H9 (cell line): ENCODE data around the gene EID1. TPM values are rescaled to one million over a fixed set of nuclear protein-coding genes. Genes with fewer than 3 reads are reported as not detected.
A peak's percentile ranks its signal among the peaks of the same experiment; 100 is the strongest.

Source experiments
- DNase-seq: peaks from one replicate; pipeline ENCODE4 v3.0.0-alpha.2; 2017
- H2AFZ ChIP-seq: one replicate; pipeline ENCODE4 v1.6.1; 2013; ENCODE audit warnings: mild to moderate bottlenecking, low read length, control low read depth, moderate library complexity
- H2AK5ac ChIP-seq: 2 replicates; pipeline ENCODE4 v1.6.1; 2013; ENCODE audit warnings: low read length, control low read depth, mixed read lengths; ENCODE audit not compliant: insufficient read length
- H2BK120ac ChIP-seq: one replicate; pipeline ENCODE4 v1.6.1; 2013; ENCODE audit warnings: low read depth, mild to moderate bottlenecking, low read length, control low read depth, inconsistent platforms; ENCODE audit not compliant: poor library complexity, severe bottlenecking
- H2BK12ac ChIP-seq: 2 replicates; pipeline ENCODE4 v1.6.1; 2013; ENCODE audit warnings: low read length, control low read depth, mixed read lengths, low read depth; ENCODE audit not compliant: insufficient read length
- H2BK15ac ChIP-seq: 2 replicates; pipeline ENCODE4 v1.6.1; 2013; ENCODE audit warnings: low read depth, low read length, control low read depth
- H2BK20ac ChIP-seq: one replicate; pipeline ENCODE4 v1.6.1; 2013; ENCODE audit warnings: low read depth, mild to moderate bottlenecking, low read length, control low read depth, inconsistent platforms; ENCODE audit not compliant: poor library complexity, severe bottlenecking
- H2BK5ac ChIP-seq: 2 replicates; pipeline ENCODE4 v1.6.1; 2013; ENCODE audit warnings: low read length, control low read depth, mixed read lengths; ENCODE audit not compliant: insufficient read length
- H3K14ac ChIP-seq: 2 replicates; pipeline ENCODE4 v1.6.1; 2013; ENCODE audit warnings: low read length, control low read depth; ENCODE audit not compliant: insufficient read depth
- H3K18ac ChIP-seq: 2 replicates; pipeline ENCODE4 v1.6.1; 2013; ENCODE audit warnings: low read depth, mild to moderate bottlenecking, mixed read lengths, low read length, control low read depth; ENCODE audit not compliant: insufficient read length
- H3K23ac ChIP-seq: 2 replicates; pipeline ENCODE4 v1.6.1; 2013; ENCODE audit warnings: low read length, control low read depth, mixed read lengths, low read depth; ENCODE audit not compliant: insufficient read length
- H3K23me2 ChIP-seq: 2 replicates; pipeline ENCODE4 v1.6.1; 2013; ENCODE audit warnings: low read depth, mild to moderate bottlenecking, mixed read lengths, low read length, control low read depth; ENCODE audit not compliant: insufficient read length, poor library complexity, severe bottlenecking
- H3K27ac ChIP-seq: 2 replicates; pipeline ENCODE4 v1.5.1; 2013; ENCODE audit warnings: low read length, control low read depth, mixed read lengths, low read depth; ENCODE audit not compliant: insufficient read length
- H3K27me3 ChIP-seq: 2 replicates; pipeline ENCODE4 v1.6.1; 2013; ENCODE audit warnings: low read length, control low read depth, inconsistent platforms; ENCODE audit not compliant: insufficient read depth
- H3K4ac ChIP-seq: 2 replicates; pipeline ENCODE4 v1.6.1; 2013; ENCODE audit warnings: low read depth, mild to moderate bottlenecking, control low read depth, inconsistent platforms, low read length, moderate library complexity
- H3K4me1 ChIP-seq: 2 replicates; pipeline ENCODE4 v1.6.1; 2013; ENCODE audit warnings: low read length, control low read depth, inconsistent platforms; ENCODE audit not compliant: insufficient read depth
- H3K4me2 ChIP-seq: 2 replicates; pipeline ENCODE4 v1.6.1; 2013; ENCODE audit warnings: low read length, control low read depth, mixed read lengths; ENCODE audit not compliant: insufficient read length, insufficient read depth
- H3K56ac ChIP-seq: 2 replicates; pipeline ENCODE4 v1.6.1; 2013; ENCODE audit warnings: low read depth, mild to moderate bottlenecking, mixed read lengths, low read length, control low read depth; ENCODE audit not compliant: insufficient read length
- H3K79me1 ChIP-seq: 2 replicates; pipeline ENCODE4 v1.6.1; 2013; ENCODE audit warnings: low read depth, mild to moderate bottlenecking, moderate library complexity, low read length, control low read depth, inconsistent platforms; ENCODE audit not compliant: insufficient read depth, poor library complexity, severe bottlenecking
- H3K79me2 ChIP-seq: 2 replicates; pipeline ENCODE4 v1.6.1; 2013; ENCODE audit warnings: low read length, control low read depth, inconsistent platforms; ENCODE audit not compliant: insufficient read depth
- H3K9ac ChIP-seq: 2 replicates; pipeline ENCODE4 v1.6.1; 2013; ENCODE audit warnings: low read length, control low read depth, mixed read lengths; ENCODE audit not compliant: insufficient read length; ENCODE audit errors: extremely low read depth
- H3K9me3 ChIP-seq: one replicate; pipeline ENCODE4 v1.6.1; 2013; ENCODE audit warnings: low read depth, low read length, inconsistent platforms; ENCODE audit not compliant: control insufficient read depth
- H3T11ph ChIP-seq: one replicate; pipeline ENCODE4 v1.6.1; 2013; ENCODE audit warnings: mild to moderate bottlenecking, low read length, control low read depth, inconsistent platforms
- H4K20me1 ChIP-seq: one replicate; pipeline ENCODE4 v1.6.1; 2013; ENCODE audit not compliant: control insufficient read depth, insufficient read length, insufficient read depth
- H4K5ac ChIP-seq: 2 replicates; pipeline ENCODE4 v1.6.1; 2013; ENCODE audit warnings: low read depth, mild to moderate bottlenecking, mixed read lengths, low read length, control low read depth; ENCODE audit not compliant: insufficient read length
- H4K8ac ChIP-seq: replicated peaks from 2 replicates; pipeline ENCODE4 v1.6.1; 2013; ENCODE audit warnings: low read length, control low read depth, mixed read lengths, low read depth; ENCODE audit not compliant: insufficient read length
- H4K91ac ChIP-seq: 2 replicates; pipeline ENCODE4 v1.6.1; 2013; ENCODE audit warnings: low read depth, mild to moderate bottlenecking, moderate library complexity, mixed read lengths, low read length, control low read depth; ENCODE audit not compliant: insufficient read length
- H3K27ac Mint-ChIP-seq, 3 experiments: 2 replicates in 2 of 3; 3 replicates in 1 of 3; pipeline ENCODE4 v1.8.0; 2020 to 2021; ENCODE audit warnings: mixed read lengths in 3 of 3, mild to moderate bottlenecking in 1 of 3, moderate library complexity in 1 of 3
- H3K27me3 Mint-ChIP-seq: 2 replicates; pipeline ENCODE4 v1.8.0; 2021; ENCODE audit warnings: low read depth, mild to moderate bottlenecking, moderate library complexity, mixed read lengths
- H3K36me3 Mint-ChIP-seq, 3 experiments: 2 replicates in 2 of 3; 3 replicates in 1 of 3; pipeline ENCODE4 v1.8.0; 2020 to 2021; ENCODE audit warnings: low read depth in 3 of 3, mixed read lengths in 3 of 3; ENCODE audit not compliant: insufficient read depth in 1 of 3
- H3K4me1 Mint-ChIP-seq, 2 experiments: 2 replicates each; pipeline ENCODE4 v1.8.0; 2020; ENCODE audit warnings: mixed read lengths in 2 of 2
- H3K4me3 Mint-ChIP-seq, 2 experiments: 2 replicates in 1 of 2; 3 replicates in 1 of 2; pipeline ENCODE4 v1.8.0; 2020 to 2021; ENCODE audit warnings: mild to moderate bottlenecking in 2 of 2, mixed read lengths in 2 of 2, moderate library complexity in 1 of 2
- H3K9me3 Mint-ChIP-seq, 2 experiments: 2 replicates in 1 of 2; 3 replicates in 1 of 2; pipeline ENCODE4 v1.8.0; 2020; ENCODE audit warnings: mild to moderate bottlenecking in 2 of 2, mixed read lengths in 2 of 2, moderate library complexity in 1 of 2
- CTCF ChIP-seq: fragments of 200-600 bp; sonication (generic); conservative IDR thresholded peaks from 3 replicates; pipeline ENCODE4 v1.8.0; 2021; ENCODE audit warnings: antibody characterized with exemption, mild to moderate bottlenecking
- WGBS: extraction: QIAGEN DNeasy Blood & Tissue Kit; methylation state at CpG from one replicate; pipeline ENCODE4 v1.1.7; 2013; ENCODE audit warnings: missing lambda C conversion rate, low lambda C conversion rate, mixed read lengths; ENCODE audit not compliant: insufficient read length; ENCODE audit errors: extremely low coverage; 5-methylcytosine and 5-hydroxymethylcytosine counted together
- total RNA-seq: library from RNA; stranded (reverse); gene quantifications from 2 replicates; pipeline ENCODE4 v1.2.1, GENCODE V29; 2021

Gene EID1
- total RNA-seq, 1 experiment from 2014 or later = 113 TPM

- Mint-ChIP-seq H3K27me3 (no peaks in the 10 kb centered on the region), H3K36me3 (no peaks in the 10 kb centered on the region; a peak in 2 of 7 replicates), H3K9me3 (no peaks in the 10 kb centered on the region), H3K4me1 (peaks cover 14 to 16% of the 10 kb centered on the region in 2 experiments), H3K27ac (no peak overlapping the region; a peak in 1 of 7 replicates), H3K4me3 (no peak overlapping the region)
- no CpG with 5 or more reads among the region's 3 CpGs for whole genome bisulfite sequencing
- no peaks in the 10 kb centered on the region for H3K79me1 ChIP-seq
- H4K20me1 ChIP-seq = no peaks in the 10 kb centered on the region
- H2AK5ac ChIP-seq = no peak overlapping the region
- no peaks in the 10 kb centered on the region for H3K23me2 ChIP-seq
- no peak overlapping the region for H4K8ac ChIP-seq
- H3K27ac ChIP-seq = no peak overlapping the region
- H3K9me3 ChIP-seq = no peaks in the 10 kb centered on the region
- H3K27me3 ChIP-seq = no peaks in the 10 kb centered on the region
- H3K9ac ChIP-seq = no peak overlapping the region
- no peak overlapping the region for H2BK5ac ChIP-seq
- no peak overlapping the region for H2BK120ac ChIP-seq
- no peak overlapping the region for H3K4ac ChIP-seq
- H4K5ac ChIP-seq = no peak overlapping the region
- H3K56ac ChIP-seq = no peak overlapping the region
- H2BK12ac ChIP-seq = no peak overlapping the region
- no peak overlapping the region for H3K14ac ChIP-seq
- H4K91ac ChIP-seq = no peak overlapping the region
- H2BK20ac ChIP-seq = no peak overlapping the region
- H2AFZ ChIP-seq = no peak overlapping the region
- DNase-seq = peak; percentile 33
- no peak overlapping the region for H2BK15ac ChIP-seq
- H3K79me2 ChIP-seq = no peaks in the 10 kb centered on the region
- TF ChIP-seq CTCF = no peak
- no peaks in the 10 kb centered on the region; the same call in 1 of the 2 replicates for H3K4me1 ChIP-seq
- H3K4me2 ChIP-seq = no peak overlapping the region
- H3K23ac ChIP-seq = no peak overlapping the region
- H3K18ac ChIP-seq = no peak overlapping the region
- H3T11ph ChIP-seq = no peak overlapping the region
These were observed 12.4 kb upstream of the EID1 start for GRCh38 chr15:48865370-48866079.
